SW480 (cell line): ENCODE data around the gene MACROH2A1.

Experiments used
- DNase-seq: peaks from one replicate; pipeline ENCODE4 v3.0.0-alpha.2; 2016; ENCODE audit warnings: low spot score

Gene MACROH2A1

DNA sequence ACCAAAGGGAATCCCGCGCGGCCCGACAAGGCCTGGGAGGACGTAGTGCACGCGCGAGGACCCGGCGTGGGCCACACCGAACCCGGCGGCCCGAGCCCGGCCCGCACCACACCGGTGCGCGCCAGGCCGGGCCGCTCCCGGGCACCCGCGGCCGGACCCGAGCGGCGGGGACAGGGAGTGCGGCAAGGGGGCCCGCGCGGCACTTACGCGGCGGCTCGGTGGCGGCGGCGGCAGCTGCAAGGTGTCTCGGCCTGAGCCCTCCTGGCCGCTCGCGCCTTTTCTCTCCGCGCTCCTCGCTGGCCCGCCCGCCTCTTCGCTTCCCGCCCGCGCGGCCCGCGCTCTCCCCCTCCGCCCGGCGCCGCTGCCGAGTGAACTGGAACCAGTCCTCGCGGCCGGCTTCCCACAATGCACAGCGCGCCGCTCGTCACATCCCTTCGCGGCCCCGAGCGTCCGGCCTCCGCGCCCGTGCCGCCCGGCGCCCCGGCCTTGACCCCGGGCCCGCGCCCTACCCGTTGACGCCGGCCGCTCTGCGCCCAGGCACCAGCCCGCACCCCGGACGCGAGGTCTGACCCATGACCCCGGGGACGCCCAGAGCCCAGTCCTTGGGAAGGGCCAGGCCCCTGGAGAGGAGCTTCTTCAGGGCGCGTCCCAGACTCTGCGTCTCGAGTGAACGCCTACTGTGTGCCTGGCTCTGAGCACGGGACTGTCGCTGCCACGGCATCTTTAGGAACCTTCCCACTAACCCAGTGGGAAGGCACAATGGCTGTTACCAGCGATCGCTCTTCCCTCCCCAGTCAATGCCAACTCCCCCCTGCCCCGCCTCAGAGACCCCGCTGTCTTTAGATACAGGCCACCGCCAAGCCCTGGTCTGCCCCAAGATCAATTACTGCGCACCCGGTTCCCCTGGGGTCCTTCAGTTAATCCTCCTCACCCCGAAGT is at the start of gene MACROH2A1:
Gene MACROH2A1, minus strand, starts transcription at position 377 of the 939 bp plus-strand sequence. CDS start 10,138 bp downstream, outside the sequence.
- DNase-seq: peak; percentile 84

- DNase-seq: no peak
Measured at GRCh38 chr5:135448071-135448739, 49.2 kb upstream of the MACROH2A1 start.

GRCh38 chr5:135447298-135447929 is 48.4 kb upstream of the MACROH2A1 start, which contains the start of gene DCANP1:
Gene DCANP1 (minus strand): TSS chr5:135447348. CDS start chr5:135447108, 240 bp downstream.
- no peak for DNase-seq

- no peak for DNase-seq
Measured at GRCh38 chr5:135446615-135447014, 47.6 kb upstream of the MACROH2A1 start.

GRCh38 chr5:135446206-135446605 is 47.2 kb upstream of the MACROH2A1 start:
- no peak for DNase-seq

GRCh38 chr5:135445306-135445985 is 46.4 kb upstream of the MACROH2A1 start:
- DNase-seq: no peak

- DNase-seq: no peak
Measured at GRCh38 chr5:135444881-135445280, 45.9 kb upstream of the MACROH2A1 start.

- DNase-seq: no peak
Measured at GRCh38 chr5:135444360-135444759, 45.3 kb upstream of the MACROH2A1 start.

- DNase-seq: no peak
Measured at GRCh38 chr5:135443161-135443960, 44.3 kb upstream of the MACROH2A1 start.

DNA sequence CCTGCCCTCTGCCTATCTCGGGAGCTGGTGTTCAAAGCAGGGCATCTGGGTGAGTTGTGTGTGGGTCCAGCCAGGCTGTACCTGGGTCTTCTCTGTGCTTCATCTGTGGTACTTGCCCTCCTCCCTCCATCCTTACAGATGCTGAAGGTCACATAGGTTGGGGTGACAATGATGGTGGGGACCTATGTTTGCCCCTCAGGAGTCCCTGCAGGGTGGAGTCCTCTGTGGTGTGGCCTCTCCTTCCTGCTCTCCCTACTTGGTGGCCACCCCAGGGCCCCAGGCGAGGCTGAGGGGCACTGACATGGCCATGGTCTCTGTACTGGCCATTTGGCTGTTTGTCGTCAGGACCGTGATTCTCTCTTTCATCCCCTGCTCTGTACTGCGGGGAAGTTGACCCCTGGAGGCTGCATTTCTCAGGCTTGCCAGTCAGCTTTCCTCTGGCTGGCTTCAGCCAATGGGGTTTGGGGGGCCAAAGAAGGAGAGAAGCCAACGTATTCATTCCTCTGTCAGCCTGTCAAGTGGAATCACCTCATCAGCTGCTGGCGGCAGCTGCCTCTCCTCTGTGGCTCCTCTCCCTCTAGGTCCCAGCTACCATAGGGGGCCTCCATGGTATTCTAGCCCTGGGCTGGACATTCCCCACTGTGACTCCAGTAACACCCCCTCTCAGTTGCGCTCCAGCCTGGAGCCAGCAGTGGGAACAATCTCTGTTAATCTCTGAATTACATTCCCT is 43.6 kb upstream of the MACROH2A1 start:
- no peak for DNase-seq

- no peak for DNase-seq
Measured at GRCh38 chr5:135441919-135442318, 42.9 kb upstream of the MACROH2A1 start.

DNA sequence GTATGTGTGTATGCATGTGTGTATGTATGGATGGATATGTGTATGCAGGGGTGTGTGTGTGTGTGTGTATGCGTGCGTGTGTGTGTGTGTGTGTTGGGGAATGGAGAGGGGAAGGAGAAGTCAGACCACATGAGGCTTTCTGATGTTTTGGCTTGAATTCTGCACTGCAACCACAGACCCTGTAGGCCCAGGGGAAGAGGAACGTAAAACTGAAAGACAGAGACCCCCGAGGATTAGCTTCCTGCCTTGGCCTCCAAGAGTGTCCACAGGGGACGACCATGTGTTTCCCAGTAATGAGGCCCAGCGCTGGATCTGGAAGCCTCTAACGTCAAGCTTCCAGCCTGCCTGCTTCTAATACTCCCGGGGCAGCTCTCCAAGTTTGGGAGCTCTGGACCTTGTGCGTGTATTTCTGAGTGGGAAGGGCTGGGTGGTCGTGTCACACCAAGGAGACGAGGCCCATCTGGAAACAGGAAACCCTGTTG is 42.4 kb upstream of the MACROH2A1 start:
- DNase-seq: no peak

DNA sequence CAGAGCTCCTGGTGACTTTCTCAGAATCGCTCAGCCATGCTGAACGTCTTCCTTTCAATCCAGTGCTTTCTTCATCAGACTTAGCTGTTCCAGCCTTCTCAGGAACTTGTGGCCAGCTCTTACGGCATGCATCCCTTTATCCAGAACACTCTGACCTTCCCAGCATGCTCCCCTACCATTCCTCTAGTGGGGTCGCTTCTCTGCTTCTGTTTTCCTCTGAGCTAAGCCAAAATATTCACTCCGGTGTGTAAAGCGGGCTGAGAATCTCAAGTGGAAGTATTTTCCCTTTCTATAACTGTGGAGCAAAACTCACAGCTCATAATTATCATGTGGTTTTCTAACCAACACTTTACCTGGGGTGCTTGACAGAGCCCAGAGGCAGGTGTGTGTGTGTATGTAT is 41.9 kb upstream of the MACROH2A1 start:
- no peak for DNase-seq

GRCh38 chr5:135439231-135440205 is 40.5 kb upstream of the MACROH2A1 start:
- no peak for DNase-seq

- no peak for DNase-seq
Measured at GRCh38 chr5:135438636-135439221, 39.7 kb upstream of the MACROH2A1 start.

DNA sequence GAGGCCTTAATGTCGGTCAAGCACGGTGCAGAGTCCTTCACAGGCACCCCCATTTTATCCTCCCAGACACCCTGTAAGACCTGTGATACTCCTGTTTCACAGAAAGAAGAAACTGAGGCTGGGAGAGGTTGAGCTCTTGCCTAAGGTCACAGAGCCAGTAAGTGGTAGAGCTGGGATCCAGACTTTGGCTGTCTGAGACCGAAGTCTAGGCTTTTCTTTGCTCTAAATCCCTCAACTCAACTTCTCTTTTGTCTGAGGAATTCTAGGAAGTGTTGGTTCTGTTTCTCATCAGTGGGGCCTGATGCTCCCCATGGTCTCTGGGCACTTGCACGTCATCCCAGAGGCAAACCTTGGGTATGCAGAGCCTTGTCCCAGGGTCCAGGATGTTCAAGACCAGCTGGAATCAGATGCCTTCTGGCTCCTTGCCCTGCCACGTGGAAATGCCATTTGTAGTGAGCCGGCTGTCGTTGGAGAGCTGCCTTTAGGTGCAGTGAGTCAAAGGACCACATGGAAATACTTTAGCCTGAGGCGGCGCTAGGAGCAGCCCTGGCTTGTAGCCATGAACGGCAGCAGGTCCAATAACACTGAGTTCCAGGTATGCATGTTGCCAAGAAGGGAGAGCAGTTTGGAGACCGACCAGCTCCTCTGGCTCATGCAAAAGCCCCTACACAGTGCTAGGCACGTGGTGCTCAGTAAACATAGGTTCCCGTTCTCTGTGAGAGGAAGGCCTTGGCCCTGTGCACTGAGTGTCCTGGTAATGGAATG is 38.9 kb upstream of the MACROH2A1 start:
- no peak for DNase-seq

DNA sequence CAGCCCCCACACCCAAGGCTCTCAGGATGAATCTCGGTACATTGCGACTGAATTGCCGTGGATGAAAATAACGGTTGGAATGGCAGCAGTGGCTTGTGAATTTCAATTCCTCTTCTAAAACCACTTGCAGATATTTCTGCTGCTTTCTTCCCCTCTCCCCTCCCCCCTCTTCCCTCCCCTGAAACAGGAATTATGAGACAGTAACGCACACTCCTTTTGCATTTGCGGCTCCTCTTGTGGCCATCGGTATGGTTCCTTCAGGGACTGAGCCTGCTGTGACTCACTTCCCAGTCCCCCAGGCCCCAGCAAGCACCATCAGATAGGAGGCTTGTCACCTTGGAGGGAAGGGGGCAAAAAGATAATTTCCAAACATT is 38.4 kb upstream of the MACROH2A1 start:
- no peak for DNase-seq

DNA sequence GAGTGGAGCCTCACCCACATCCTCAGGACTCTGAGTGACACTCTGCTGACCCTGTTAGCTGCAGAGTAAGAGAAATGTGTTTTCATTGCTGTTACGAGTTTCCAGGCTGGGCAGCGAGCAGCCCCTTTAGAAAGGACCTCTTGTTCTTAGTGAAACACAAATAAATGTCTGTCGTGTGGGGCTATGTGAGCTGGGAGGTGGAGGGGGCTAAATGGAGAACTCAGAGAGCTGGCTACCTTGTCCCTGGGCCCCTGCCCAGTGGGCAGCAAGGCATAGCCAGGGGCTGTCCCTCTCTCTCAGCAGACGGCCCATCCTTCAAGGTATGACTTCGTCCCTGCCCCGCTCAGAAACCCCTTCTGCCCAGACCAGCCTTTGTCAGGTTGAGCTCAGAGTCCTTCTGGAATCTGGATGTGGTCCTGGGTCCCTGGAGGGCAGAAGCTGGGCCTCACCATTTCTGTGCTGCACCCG is 38.0 kb upstream of the MACROH2A1 start:
- DNase-seq: no peak
